ENCODE results near the gene TDRD15.
"Not testable (repeated sequence)": the region's sequence is repeated elsewhere in the genome, so short reads cannot be mapped to it uniquely, and the experiment has no call there.

The TDRD15 gene

DNA sequence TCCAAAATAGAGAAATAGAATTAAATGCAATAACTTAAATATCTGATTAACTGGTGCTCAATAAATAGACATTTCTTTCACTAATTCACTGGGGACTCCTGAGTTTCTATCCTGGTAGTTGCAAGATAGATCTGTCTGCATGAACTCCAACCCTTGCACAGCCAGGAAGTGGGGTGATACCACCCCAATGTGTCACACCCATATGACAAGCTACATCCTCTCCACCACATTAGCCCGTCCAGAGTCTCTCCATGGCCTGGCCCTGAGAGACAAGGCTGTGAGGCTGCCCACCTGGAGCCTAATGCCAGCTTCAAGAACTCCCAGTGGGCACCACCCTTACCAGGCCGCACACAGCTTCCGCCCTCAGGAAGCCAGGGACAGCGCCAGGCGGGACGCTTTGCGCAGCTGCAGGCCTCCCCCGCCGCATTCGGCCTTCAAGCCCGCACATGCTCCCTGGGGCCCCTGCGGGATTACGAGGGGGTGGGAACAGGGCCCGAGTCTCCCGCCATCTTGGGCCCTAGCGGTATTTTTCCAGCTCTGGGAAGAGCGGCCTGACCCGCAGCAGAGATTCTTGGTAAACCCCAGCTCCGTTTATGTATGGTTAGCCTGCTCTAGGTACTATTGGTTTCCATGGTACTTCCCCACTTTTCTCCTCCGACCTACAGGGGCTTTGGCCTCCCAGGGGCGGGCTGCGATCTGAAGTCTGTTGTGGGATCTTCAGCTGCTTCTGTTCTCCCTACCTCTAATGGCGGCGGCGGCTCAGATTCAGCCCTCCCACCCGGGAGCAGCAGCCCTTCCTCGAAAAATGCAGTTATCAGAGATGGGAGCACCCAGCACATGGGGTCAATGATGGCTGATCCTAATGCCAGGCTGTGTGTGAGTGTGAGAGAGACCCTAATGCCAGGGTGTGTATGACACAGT lies at the start of gene TDRD15:
TSS of gene TDRD15 (plus strand) at position 496 of the 921 bp plus-strand sequence. CDS start 13,500 bp downstream, outside the sequence.
- no peak for DNase-seq (ENCODE audit: low read depth in 2 of 2)

DNA sequence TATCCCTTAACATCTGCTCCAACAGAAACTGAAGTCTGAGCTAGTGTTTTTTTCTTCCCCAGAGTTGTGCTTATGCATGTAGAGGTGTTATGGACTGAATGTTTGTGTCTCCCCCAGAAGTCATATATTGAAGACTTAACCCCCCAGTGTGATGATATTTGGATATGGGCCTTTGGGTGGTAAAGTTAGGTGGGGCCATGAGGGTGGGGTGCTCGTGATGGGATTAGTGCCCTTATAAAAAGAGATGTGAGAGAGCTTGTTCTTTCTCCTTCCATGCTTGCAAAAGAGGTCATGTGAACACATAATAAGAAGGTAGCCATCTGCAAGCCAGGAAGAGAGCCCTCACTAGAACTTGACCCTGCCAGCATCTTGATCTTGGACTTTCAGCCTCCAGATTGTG lies 45.5 kb upstream of the TDRD15 start:
- no peak for DNase-seq (ENCODE audit: low read depth in 2 of 2)

GRCh38 chr2:21083482-21083881 lies 40.3 kb upstream of the TDRD15 start:
- DNase-seq (ENCODE audit: low read depth in 2 of 2), result no peak

DNA sequence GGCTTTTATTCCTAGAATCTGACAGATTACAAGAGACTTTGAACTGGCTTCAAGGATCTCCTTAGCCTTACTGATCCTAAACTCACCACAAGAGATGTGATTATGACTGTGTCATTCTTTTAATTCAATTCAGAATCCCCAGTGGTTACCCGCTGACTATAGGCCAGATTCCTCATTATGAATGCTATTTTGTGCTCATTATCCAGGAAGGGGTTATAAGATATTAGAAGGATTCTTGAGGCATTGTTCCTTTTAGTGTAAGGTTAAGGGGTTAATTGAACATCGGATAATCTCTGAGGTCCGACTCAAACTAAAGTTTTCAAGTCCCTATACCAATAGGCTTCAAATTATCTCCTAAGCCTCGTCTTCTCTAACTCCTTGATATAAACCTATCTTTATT lies 39.4 kb upstream of the TDRD15 start:
- no peak for DNase-seq (ENCODE audit: low read depth in 2 of 2)

DNA sequence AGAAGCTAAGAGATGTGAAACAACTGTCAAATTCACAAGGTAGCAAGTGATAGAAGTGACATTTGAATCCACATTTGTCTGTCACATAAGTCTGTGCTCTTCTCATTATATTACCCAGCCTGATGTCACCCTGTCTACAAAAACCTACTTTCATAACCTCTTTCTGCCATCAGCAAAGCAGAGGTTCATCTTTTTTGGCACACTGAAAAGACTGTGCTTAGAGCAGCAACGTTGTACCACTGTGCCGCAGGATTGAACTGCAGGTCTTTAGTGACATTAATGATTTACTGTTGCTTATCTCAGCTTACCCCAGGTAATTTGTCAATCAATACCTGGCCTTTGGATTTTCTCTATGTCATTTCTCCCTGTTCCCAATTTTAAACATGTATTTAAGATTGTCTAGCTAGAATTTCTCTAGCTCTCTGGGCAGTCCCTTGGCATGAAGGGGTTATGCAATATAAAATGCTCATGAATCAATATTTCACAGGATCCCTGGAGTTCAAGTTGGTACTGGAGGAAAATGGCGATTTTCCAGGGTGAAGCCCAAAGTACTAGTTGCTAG lies 31.4 kb upstream of the TDRD15 start:
- no peak for DNase-seq (ENCODE audit: low read depth in 2 of 2)

- DNase-seq (ENCODE audit: low read depth in 2 of 2), result no peak
Observed at GRCh38 chr2:21095178-21095577, 28.6 kb upstream of the TDRD15 start.

- no peak for DNase-seq (ENCODE audit: low read depth in 2 of 2)
Observed at GRCh38 chr2:21095714-21096113, 28.1 kb upstream of the TDRD15 start.

GRCh38 chr2:21096458-21096857 lies 27.3 kb upstream of the TDRD15 start:
- DNase-seq (ENCODE audit: low read depth in 2 of 2), result no peak

GRCh38 chr2:21097331-21097730 lies 26.4 kb upstream of the TDRD15 start:
- no peak for DNase-seq (ENCODE audit: low read depth in 2 of 2)

GRCh38 chr2:21098294-21098693 lies 25.5 kb upstream of the TDRD15 start:
- no peak for DNase-seq (ENCODE audit: low read depth in 2 of 2)

- DNase-seq (ENCODE audit: low read depth in 2 of 2), result no peak
Observed at GRCh38 chr2:21099281-21099907, 24.4 kb upstream of the TDRD15 start.

- DNase-seq (ENCODE audit: low read depth in 2 of 2), result not testable (repeated sequence)
Observed at GRCh38 chr2:21101514-21102155, 22.1 kb upstream of the TDRD15 start.

- no peak for DNase-seq (ENCODE audit: low read depth in 2 of 2)
Observed at GRCh38 chr2:21102356-21102755, 21.4 kb upstream of the TDRD15 start.

DNA sequence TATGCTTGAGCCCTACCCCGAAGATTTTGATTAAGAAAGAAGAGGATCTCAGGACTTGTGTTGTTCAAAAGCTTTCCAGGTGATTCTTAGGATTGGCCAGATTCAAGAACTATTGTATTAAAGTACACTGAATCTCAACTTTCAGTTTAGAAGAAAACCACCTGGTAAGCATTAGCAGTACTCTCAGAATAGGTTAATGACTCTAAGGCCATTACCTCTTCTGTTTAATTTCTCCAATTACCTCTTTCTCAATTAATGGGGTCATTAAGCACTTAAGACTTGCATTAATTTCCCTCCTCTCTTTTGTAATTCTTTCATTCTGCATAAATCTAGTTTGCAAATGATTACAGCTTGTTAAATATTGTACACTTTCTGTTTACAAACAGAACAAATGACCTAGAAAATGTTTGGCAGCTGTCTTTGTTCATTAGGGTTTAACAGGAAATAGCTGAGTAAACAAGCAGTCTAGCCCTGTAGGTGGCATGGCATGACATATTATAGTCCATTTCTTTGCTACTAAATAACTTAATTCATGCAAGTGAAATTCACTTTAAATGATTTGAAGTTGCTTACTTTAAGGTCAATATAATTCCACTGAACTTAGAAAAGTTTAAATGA lies 20.4 kb upstream of the TDRD15 start:
- no peak for DNase-seq (ENCODE audit: low read depth in 2 of 2)

DNA sequence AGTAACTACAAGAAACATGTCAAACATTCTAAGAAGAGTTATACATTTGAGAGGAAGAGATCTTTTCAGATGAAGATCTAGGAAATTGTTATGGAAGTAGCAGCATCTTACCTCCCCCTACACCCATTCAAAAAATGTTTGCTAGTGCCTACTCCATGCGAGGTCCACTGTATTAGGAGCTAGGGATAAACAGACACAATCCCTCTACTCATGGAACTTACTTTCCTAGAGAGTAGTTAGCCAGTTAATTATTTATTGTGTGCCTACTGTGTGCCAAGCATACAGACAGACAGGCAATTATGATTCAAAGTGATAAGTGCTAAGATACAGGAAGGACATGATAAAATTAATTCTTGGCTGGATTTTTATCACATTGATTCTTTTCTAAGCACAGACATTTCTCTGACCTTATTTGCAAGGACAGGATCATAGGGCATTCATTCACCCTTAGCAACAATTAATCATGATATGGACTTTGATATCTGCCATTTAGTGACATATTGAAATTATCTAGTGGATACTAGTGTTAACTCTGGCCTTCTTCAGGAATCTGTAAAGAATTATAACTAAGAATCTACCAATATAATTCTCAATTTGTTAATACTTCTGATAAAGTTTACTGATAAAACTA lies 19.6 kb upstream of the TDRD15 start:
- no peak for DNase-seq (ENCODE audit: low read depth in 2 of 2)

GRCh38 chr2:21111012-21111411 lies 12.8 kb upstream of the TDRD15 start:
- DNase-seq (ENCODE audit: low read depth in 2 of 2), result no peak

DNA sequence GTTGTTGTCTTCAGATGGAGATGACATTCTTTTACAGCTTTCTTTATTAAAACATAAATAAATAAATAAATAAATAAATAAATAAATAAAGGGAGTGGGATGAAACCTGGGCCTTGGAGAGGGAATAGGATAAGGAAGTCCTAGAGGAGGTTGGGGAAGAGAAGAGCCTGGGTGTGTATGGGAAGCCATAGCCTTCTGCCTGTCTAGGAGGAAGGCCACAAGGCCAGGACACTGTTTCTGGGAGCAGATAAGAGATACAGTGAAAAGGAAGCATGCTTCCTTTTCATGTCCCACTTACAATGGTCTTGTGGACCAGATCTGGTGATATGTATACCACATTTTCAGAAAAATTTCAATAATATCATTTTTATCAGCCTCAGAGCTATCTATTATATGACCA lies 6.1 kb upstream of the TDRD15 start:
- DNase-seq (ENCODE audit: low read depth in 2 of 2), result no peak

- no peak for DNase-seq (ENCODE audit: low read depth in 2 of 2)
Observed at GRCh38 chr2:21118302-21118920, 5.4 kb upstream of the TDRD15 start.

DNA sequence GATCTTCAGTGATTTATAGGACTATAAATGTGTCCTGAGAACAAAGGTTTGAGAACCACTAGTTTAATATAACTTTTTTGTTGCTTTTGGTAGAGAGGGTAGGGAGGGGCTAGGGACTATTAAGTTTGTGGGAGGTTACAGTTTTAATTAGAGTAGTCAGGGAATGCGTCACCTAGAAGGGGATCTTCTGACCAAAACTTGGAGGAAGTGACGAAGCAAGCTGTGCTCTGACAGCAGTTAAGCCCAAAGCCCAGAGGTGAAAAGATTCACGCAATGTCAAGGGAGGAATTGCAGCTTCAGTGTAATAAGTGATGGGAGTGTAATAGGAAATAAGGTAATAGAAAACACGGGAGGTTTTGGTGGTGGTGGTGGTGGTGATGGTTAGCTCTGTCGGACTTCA lies 8.1 kb downstream of the TDRD15 start:
- no peak for DNase-seq (ENCODE audit: low read depth in 2 of 2)

- no peak for DNase-seq (ENCODE audit: low read depth in 2 of 2)
Observed at GRCh38 chr2:21135585-21135984, 11.8 kb downstream of the TDRD15 start.

DNA sequence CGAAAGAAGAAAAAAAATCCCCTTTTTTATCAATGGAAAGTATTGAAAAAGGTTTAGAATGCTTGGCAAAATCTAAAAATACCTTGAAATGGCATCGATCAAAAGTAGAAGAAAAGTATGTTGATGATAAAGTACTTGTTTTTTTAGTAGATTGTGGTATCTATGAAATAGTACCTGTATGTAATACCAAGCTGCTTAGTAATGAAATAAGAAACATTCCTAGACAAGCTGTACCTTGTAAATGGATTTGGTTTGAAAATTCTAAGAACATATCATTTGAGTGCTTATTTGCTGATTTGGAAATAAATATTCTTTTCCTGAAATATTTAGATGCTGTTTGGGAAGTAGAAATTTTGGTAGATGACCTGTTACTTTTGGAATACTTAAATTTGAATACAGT lies 18.4 kb downstream of the TDRD15 start:
- no peak for DNase-seq (ENCODE audit: low read depth in 2 of 2)

Data from stimulated activated CD4-positive, alpha-beta T cell treated with anti-CD3 and anti-CD28 coated beads, Interleukin-1b, Interleukin-23, amount 100 ng/mL, for 1 hour (primary cell).